ENCODE data around the gene JUN. TPM values are rescaled to one million over a fixed set of nuclear protein-coding genes. Genes with fewer than 3 reads are reported as not detected.

Gene JUN
- total and polyA plus RNA-seq, 2 of the 13 experiments (the other 11 are each of a cell fraction or from before 2014, with no cell fraction given), result 18.2 to 22.3 TPM

GRCh38 chr1:58781541-58782177, 2.2 kb downstream of the JUN start (continued):
- TF ChIP-seq E2F1 (CRISPR knock-in tag; IDR thresholded peaks at IDR 0.05), result no peak
- no peak for TF ChIP-seq ZNF775 (CRISPR knock-in tag; IDR thresholded peaks at IDR 0.05; ENCODE audit: borderline replicate concordance)
- no peak for TF ChIP-seq BRF2 (CRISPR knock-in tag; IDR thresholded peaks at IDR 0.05)
- 0 out of 2 replicates have a peak, but pooled peaks have one; percentile 4 for TF ChIP-seq SALL1 (CRISPR knock-in tag; IDR thresholded peaks at IDR 0.05)
- no peak for TF ChIP-seq PRPF4 (IDR thresholded peaks at IDR 0.05; ENCODE audit: low read depth, low read length, poor library complexity, severe bottlenecking)
- TF ChIP-seq MAZ (IDR thresholded peaks at IDR 0.05; ENCODE audit: borderline replicate concordance, low read depth, low read length), result no peak
- no peak for TF ChIP-seq MAZ (CRISPR knock-in tag; IDR thresholded peaks at IDR 0.05; ENCODE audit: low read depth)
- TF ChIP-seq CC2D1A (CRISPR knock-in tag; IDR thresholded peaks at IDR 0.05), result no peak
- no peak for TF ChIP-seq ZBTB44 (CRISPR knock-in tag; IDR thresholded peaks at IDR 0.05)
- TF ChIP-seq PLRG1 (conservative IDR thresholded peaks at IDR 0.05), result no peak
- TF ChIP-seq TAF1 (CRISPR knock-in tag; IDR thresholded peaks at IDR 0.05), result no peak
- TF ChIP-seq NR2F2 (IDR thresholded peaks at IDR 0.05; ENCODE audit: borderline replicate concordance, low read depth), result no peak
- TF ChIP-seq FOXM1 (CRISPR knock-in tag; IDR thresholded peaks at IDR 0.05), result no peak
- TF ChIP-seq CTCF (CRISPR knock-in tag; IDR thresholded peaks at IDR 0.05), result peak; percentile 44
- no peak for TF ChIP-seq ZNF546 (CRISPR knock-in tag; conservative IDR thresholded peaks at IDR 0.05)
- no peak for TF ChIP-seq HHEX (CRISPR knock-in tag; IDR thresholded peaks at IDR 0.05)
- no peak for TF ChIP-seq MZF1 (CRISPR knock-in tag; IDR thresholded peaks at IDR 0.05; ENCODE audit: borderline replicate concordance)
- no peak for TF ChIP-seq SOX13 (IDR thresholded peaks at IDR 0.05)
- no peak for TF ChIP-seq SOX13 (CRISPR knock-in tag; conservative IDR thresholded peaks at IDR 0.05 in 1 of 2, IDR thresholded peaks at IDR 0.05 in 1 of 2)
- no peak for TF ChIP-seq HNRNPUL1 (IDR thresholded peaks at IDR 0.05; ENCODE audit: low read depth, low read length)
- no peak for TF ChIP-seq ZNF33A (CRISPR knock-in tag; IDR thresholded peaks at IDR 0.05; ENCODE audit: borderline replicate concordance)
- TF ChIP-seq RFX1 (IDR thresholded peaks at IDR 0.05), result no peak
- 0 out of 2 replicates have a peak, but pooled peaks have one; percentile 11 for TF ChIP-seq ELF4 (CRISPR knock-in tag; IDR thresholded peaks at IDR 0.05; ENCODE audit: borderline replicate concordance)
- TF ChIP-seq DMAP1 (CRISPR knock-in tag; IDR thresholded peaks at IDR 0.05), result no peak
- 0 out of 2 replicates have a peak, but pooled peaks have one; percentile 22 for TF ChIP-seq MTF2 (CRISPR knock-in tag; IDR thresholded peaks at IDR 0.05; ENCODE audit: borderline replicate concordance)

All from HepG2 (cell line).